H1 (cell line): ENCODE measurements around the gene DNAJB12. TPM values are rescaled to one million over a fixed set of nuclear protein-coding genes. Genes with fewer than 3 reads are reported as not detected.
A peak's percentile ranks its signal among the peaks of the same experiment; 100 is the strongest.

Experiments used
- CTCF ChIA-PET: fragments of 300-600 bp; sonication (Branson Sonifier 250); formaldehyde crosslinking; loops from one replicate; lab custom pipeline; 2021; ENCODE audit not compliant: partially characterized antibody; lab: Charles Lee
- POLR2A ChIA-PET: fragments of 300-600 bp; sonication (Branson Sonifier 250); formaldehyde crosslinking; loops from one replicate; lab custom pipeline; 2021; ENCODE audit warnings: inconsistent platforms; ENCODE audit not compliant: partially characterized antibody; lab: Charles Lee
- DNase-seq, 2 experiments: peaks; one replicate each; pipeline versions ENCODE4 v3.0.0 to v3.0.0-alpha.2; 2010 to 2022; ENCODE audit warnings: low spot score in 2 of 2, low read depth in 1 of 2, mixed read lengths in 1 of 2
- FAIRE-seq: peaks from 2 replicates; lab custom pipeline; 2011; peaks lifted over from hg19 to GRCh38; lab: Jason Lieb, UNC
- H2AFZ ChIP-seq: 2 replicates; pipeline ENCODE4 v1.8.1; 2012; ENCODE audit warnings: low read length, inconsistent platforms
- H2AK5ac ChIP-seq: 2 replicates; pipeline ENCODE4 v1.6.1; 2013; ENCODE audit warnings: low read depth, low read length
- H2BK120ac ChIP-seq: replicated peaks from 2 replicates; pipeline ENCODE3; 2013; ENCODE audit warnings: low read depth, low read length, inconsistent platforms
- H2BK12ac ChIP-seq: 2 replicates; pipeline ENCODE4 v1.6.1; 2013; ENCODE audit warnings: low read depth, low read length
- H2BK15ac ChIP-seq: 2 replicates; pipeline ENCODE4 v1.6.1; 2013; ENCODE audit warnings: low read length
- H2BK20ac ChIP-seq: 2 replicates; pipeline ENCODE4 v1.6.1; 2013; ENCODE audit warnings: low read length
- H2BK5ac ChIP-seq: 2 replicates; pipeline ENCODE4 v1.6.1; 2013; ENCODE audit warnings: low read depth, low read length
- H3K14ac ChIP-seq: 2 replicates; pipeline ENCODE4 v1.6.1; 2013; ENCODE audit warnings: inconsistent platforms; ENCODE audit not compliant: insufficient read length
- H3K18ac ChIP-seq: 2 replicates; pipeline ENCODE4 v1.6.1; 2013; ENCODE audit warnings: low read length; ENCODE audit errors: extremely low read depth
- H3K23ac ChIP-seq: 2 replicates; pipeline ENCODE4 v1.6.1; 2013; ENCODE audit warnings: inconsistent platforms; ENCODE audit not compliant: insufficient read length
- H3K23me2 ChIP-seq: 2 replicates; pipeline ENCODE4 v1.6.1; 2013; ENCODE audit warnings: low read depth, low read length
- H3K27ac ChIP-seq: 2 replicates; pipeline ENCODE4 v1.6.1; 2011; ENCODE audit warnings: low read depth, low read length, inconsistent platforms
- H3K27me3 ChIP-seq, 4 experiments: replicated peaks in 1 of 4; 1 replicate in 1 of 4; 2 replicates in 3 of 4; pipeline versions ENCODE4 v1.6.1 to v1.8.1; 2011 to 2013; ENCODE audit warnings: low read length in 3 of 4, mild to moderate bottlenecking in 3 of 4, inconsistent platforms in 2 of 4, mixed read lengths in 2 of 4, moderate library complexity in 1 of 4; ENCODE audit not compliant: control insufficient read depth in 3 of 4, insufficient read depth in 3 of 4; ENCODE audit errors: extremely low read depth in 1 of 4
- H3K36me3 ChIP-seq, 4 experiments: 2 replicates each; pipeline versions ENCODE4 v1.6.1 to v1.8.1; 2011 to 2013; ENCODE audit warnings: mild to moderate bottlenecking in 4 of 4, low read length in 3 of 4, moderate library complexity in 2 of 4, control low read depth in 1 of 4, inconsistent platforms in 1 of 4; ENCODE audit not compliant: insufficient read depth in 4 of 4, control insufficient read depth in 2 of 4
- H3K4ac ChIP-seq: replicated peaks from 2 replicates; pipeline ENCODE3; 2013; ENCODE audit warnings: low read length, low read depth, mixed read lengths, inconsistent platforms; ENCODE audit not compliant: insufficient read length
- H3K4me1 ChIP-seq, 4 experiments: replicated peaks in 1 of 4; 1 replicate in 1 of 4; 2 replicates in 3 of 4; pipeline versions ENCODE4 v1.6.1 to v1.8.1; 2011 to 2013; ENCODE audit warnings: low read length in 3 of 4, inconsistent platforms in 2 of 4, mixed read lengths in 1 of 4; ENCODE audit not compliant: insufficient read depth in 4 of 4, control insufficient read depth in 3 of 4
- H3K4me2 ChIP-seq, 2 experiments: 2 replicates each; pipeline versions ENCODE4 v1.6.1 to v1.8.1; 2011 to 2013; ENCODE audit warnings: low read depth in 2 of 2, low read length in 2 of 2, control low read depth in 1 of 2, inconsistent platforms in 1 of 2, mild to moderate bottlenecking in 1 of 2; ENCODE audit not compliant: insufficient read depth in 1 of 2
- H3K4me3 ChIP-seq, 4 experiments: fragments of 200-600, 300-600 bp in 1 of 4; sonication (generic), shearing (Covaris generic), sonication (Bioruptor Twin) in 1 of 4; 2 replicates each; pipeline versions ENCODE4 v1.5.1 to v1.8.1; 2011 to 2016; ENCODE audit warnings: low read length in 4 of 4, low read depth in 3 of 4, control low read depth in 2 of 4, inconsistent platforms in 2 of 4, mild to moderate bottlenecking in 2 of 4, mixed read lengths in 1 of 4, moderate library complexity in 1 of 4; ENCODE audit not compliant: insufficient read depth in 2 of 4; ENCODE audit errors: extremely low read depth in 1 of 4
- H3K56ac ChIP-seq: replicated peaks from 2 replicates; pipeline ENCODE3; 2013; ENCODE audit warnings: low read depth, mild to moderate bottlenecking, mixed read lengths, low read length, inconsistent platforms; ENCODE audit not compliant: insufficient read length
- H3K79me1 ChIP-seq: 2 replicates; pipeline ENCODE4 v1.6.1; 2013; ENCODE audit warnings: low read depth, low read length, control low read depth
- H3K79me2 ChIP-seq, 2 experiments: 2 replicates each; pipeline versions ENCODE4 v1.6.1 to v1.8.1; 2012 to 2013; ENCODE audit warnings: low read length in 2 of 2, mild to moderate bottlenecking in 2 of 2, inconsistent platforms in 1 of 2; ENCODE audit not compliant: insufficient read depth in 2 of 2, control insufficient read depth in 1 of 2
- H3K9ac ChIP-seq, 4 experiments: replicated peaks in 1 of 4; 1 replicate in 1 of 4; 2 replicates in 3 of 4; pipeline versions ENCODE4 v1.6.1 to v1.8.1; 2011 to 2013; ENCODE audit warnings: low read depth in 3 of 4, low read length in 3 of 4, control low read depth in 2 of 4, mild to moderate bottlenecking in 2 of 4, moderate library complexity in 2 of 4, inconsistent platforms in 1 of 4; ENCODE audit errors: extremely low read depth in 1 of 4
- H3K9me3 ChIP-seq, 2 experiments: 2 replicates each; pipeline versions ENCODE4 v1.6.1 to v1.8.1; 2012 to 2013; ENCODE audit warnings: mild to moderate bottlenecking in 2 of 2, moderate library complexity in 2 of 2, control low read depth in 1 of 2, inconsistent platforms in 1 of 2, low read depth in 1 of 2, low read length in 1 of 2, mixed read lengths in 1 of 2; ENCODE audit not compliant: insufficient read depth in 2 of 2
- H4K20me1 ChIP-seq, 2 experiments: replicated peaks in 1 of 2; 2 replicates each; pipeline versions ENCODE3 to v1.8.1; 2011 to 2013; ENCODE audit warnings: inconsistent platforms in 2 of 2, low read length in 2 of 2, mild to moderate bottlenecking in 1 of 2; ENCODE audit not compliant: insufficient read depth in 2 of 2, control insufficient read depth in 1 of 2
- H4K5ac ChIP-seq: 2 replicates; pipeline ENCODE4 v1.6.1; 2013; ENCODE audit warnings: low read length, low read depth, mixed read lengths, inconsistent platforms; ENCODE audit not compliant: insufficient read length
- H4K8ac ChIP-seq: 2 replicates; pipeline ENCODE4 v1.8.0; 2013; ENCODE audit warnings: mild to moderate bottlenecking, moderate library complexity, low read length, inconsistent platforms; ENCODE audit not compliant: insufficient read depth; ENCODE audit errors: extremely low read depth
- H4K91ac ChIP-seq: replicated peaks from 2 replicates; pipeline ENCODE3; 2013; ENCODE audit warnings: low read length, mixed read lengths, inconsistent platforms; ENCODE audit not compliant: insufficient read length
- ATF3 ChIP-seq: IDR thresholded peaks from 2 replicates; pipeline ENCODE4 v1.6.1; 2011; ENCODE audit warnings: low read depth, mild to moderate bottlenecking, low read length; ENCODE audit not compliant: insufficient read depth
- BRCA1 ChIP-seq: IDR thresholded peaks from 2 replicates; pipeline ENCODE4 v1.6.1; 2012; ENCODE audit warnings: low read depth, low read length, improper control_type of control experiment
- CBX8 ChIP-seq: fragments of 300-800, 300-1000 bp; sonication (generic); IDR thresholded peaks from 2 replicates; pipeline ENCODE4 v1.7.1; 2016; ENCODE audit warnings: low read depth, low read length, borderline replicate concordance
- GTF2F1 ChIP-seq: IDR thresholded peaks from 2 replicates; pipeline ENCODE4 v1.6.1; 2012; ENCODE audit warnings: low read depth, low read length, improper control_type of control experiment, borderline replicate concordance
- HDAC6 ChIP-seq: IDR thresholded peaks from one replicate; pipeline ENCODE4 v1.7.1; 2012; ENCODE audit warnings: low read depth, mild to moderate bottlenecking, inconsistent platforms, low read length, moderate library complexity
- MAFK ChIP-seq: IDR thresholded peaks from 2 replicates; pipeline ENCODE4 v1.6.1; 2012; ENCODE audit warnings: low read depth, mild to moderate bottlenecking, improper control_type of control experiment, low read length
- RAD21 ChIP-seq, 2 experiments: IDR thresholded peaks in 1 of 2; conservative IDR thresholded peaks in 1 of 2; 2 replicates each; pipeline ENCODE4 v1.6.1; 2011; ENCODE audit warnings: low read depth in 2 of 2, low read length in 2 of 2, improper control_type of control experiment in 1 of 2, inconsistent platforms in 1 of 2, mild to moderate bottlenecking in 1 of 2, moderate library complexity in 1 of 2
- RFX5 ChIP-seq: IDR thresholded peaks from 2 replicates; pipeline ENCODE4 v1.6.1; 2011; ENCODE audit warnings: low read depth, low read length, improper control_type of control experiment, borderline replicate concordance
- SP1 ChIP-seq: IDR thresholded peaks from 2 replicates; pipeline ENCODE4 v1.6.1; 2011; ENCODE audit warnings: low read depth, low read length
- USF2 ChIP-seq: IDR thresholded peaks from 2 replicates; pipeline ENCODE4 v1.6.1; 2011; ENCODE audit warnings: low read length, improper control_type of control experiment
- WGBS, 2 experiments: shearing (Covaris generic) in 1 of 2; methylation state at CpG; one replicate each; pipeline versions ENCODE4 v1.1.6 to v1.1.7; 2013 to 2015; ENCODE audit warnings: low lambda C conversion rate in 2 of 2, mixed read lengths in 2 of 2, inconsistent platforms in 1 of 2, low coverage in 1 of 2, missing lambda C conversion rate in 1 of 2; ENCODE audit not compliant: insufficient replicate concordance in 2 of 2, insufficient coverage in 1 of 2, insufficient read length in 1 of 2; ENCODE audit errors: extremely low coverage in 1 of 2, missing lambda C conversion rate in 1 of 2; 5-methylcytosine and 5-hydroxymethylcytosine counted together
- polyA plus RNA-seq, 7 experiments: library from polyadenylated mRNA; depleted of rRNA in 3 of 7; stranded (reverse) in 5 of 7; unstranded in 2 of 7; fragments of >200 nt in 5 of 7; fragments of 200-250 nt in 2 of 7; gene quantifications; 1 replicate in 5 of 7; 2 replicates in 1 of 7; 4 replicates in 1 of 7; pipeline versions ENCODE4 v1.2.1 to v1.2.3, GENCODE V29; 2011 to 2013; ENCODE audit warnings: missing spikeins in 2 of 7, mixed read lengths in 2 of 7
- total RNA-seq: library from RNA; stranded (reverse); fragmentation: NEBNext Ultra II Directional; extraction: Animal tissue kit (Norgen Biotek cat#: 25700); gene quantifications from 2 replicates; pipeline ENCODE4 v1.2.1, GENCODE V29; 2021

Gene DNAJB12
- total and polyA plus RNA-seq, 2 of the 8 experiments (the other 6 are each of a cell fraction or from before 2014, with no cell fraction given) = 10.8 to 20.5 TPM

GRCh38 chr10:72308320-72308987 is 46.3 kb downstream of the DNAJB12 start:
- no peak overlapping the region for H3K4ac ChIP-seq
- no peak overlapping the region for H4K91ac ChIP-seq
- H3K79me2 ChIP-seq = no peaks in the 10 kb centered on the region
- POLR2A ChIA-PET = interaction anchor here (0.8 to 39.2 kb wide), 6 partner anchors 12 to 32 kb away, joined by 3 to 895 read pairs (median 8); partner anchors contain the start of gene DDIT4
- H3K18ac ChIP-seq = no peak overlapping the region
- 0 out of 2 replicates have a peak overlapping the region, but pooled peaks have one; percentile 0 for H2BK15ac ChIP-seq
- H2BK120ac ChIP-seq = no peak overlapping the region
- CTCF ChIA-PET = interaction anchor here (0.5 to 1.6 kb wide), 6 partner anchors 20 to 1978 kb away, joined by 3 to 9 read pairs (median 5); no protein-coding TSS in a partner anchor
- H3K4me2 ChIP-seq = no peak overlapping the region
- H3K9me3 ChIP-seq = no peaks in the 10 kb centered on the region
- no peak for DNase-seq
- no peak overlapping the region; the same call in 1 of the 2 replicates for H4K8ac ChIP-seq
- no peak overlapping the region for H3K27ac ChIP-seq
- no peak for FAIRE-seq
- 75% methylated on average over 7 of the region's 7 CpGs; no CpG with 5 or more reads in 1 of the 2 experiments for WGBS, 2 experiments
- no peak overlapping the region for H3K23ac ChIP-seq
- H2BK20ac ChIP-seq = 0 out of 2 replicates have a peak overlapping the region, but pooled peaks have one; percentile 5
- H3K56ac ChIP-seq = no peak overlapping the region
- no peaks in the 10 kb centered on the region for H4K20me1 ChIP-seq
- peak overlapping the region; percentile 31; the same call in 1 of the 2 replicates for H2BK5ac ChIP-seq
- H3K23me2 ChIP-seq = no peaks in the 10 kb centered on the region
- H3K14ac ChIP-seq = no peak overlapping the region
- H3K36me3 ChIP-seq = no peaks in the 10 kb centered on the region
- H3K9ac ChIP-seq = no peak overlapping the region
- 0 out of 2 replicates have a peak overlapping the region, but pooled peaks have one; percentile 28 for H2BK12ac ChIP-seq
- H4K5ac ChIP-seq = no peak overlapping the region
- no peak overlapping the region for H3K4me3 ChIP-seq
- peaks cover 0 to 14% (median 12%) of the 10 kb centered on the region in 4 experiments; a peak in 6 of 7 replicates for H3K4me1 ChIP-seq
- H3K27me3 ChIP-seq = peaks cover 0 to 3% (median 0%) of the 10 kb centered on the region in 4 experiments; a peak in 1 of 7 replicates
- no peaks in the 10 kb centered on the region for H3K79me1 ChIP-seq
- no peak overlapping the region for H2AK5ac ChIP-seq
- H2AFZ ChIP-seq = no peak overlapping the region; the same call in 1 of the 2 replicates
- TF ChIP-seq HDAC6 (no peak), USF2 (no peak), ATF3 (no peak), CBX8 (no peak), GTF2F1 (no peak), BRCA1 (no peak), MAFK (no peak), RFX5 (no peak), RAD21 (IDR thresholded peaks at IDR 0.05 in 1 of 2, conservative IDR thresholded peaks at IDR 0.05 in 1 of 2; ENCODE audit: low read depth in 2 of 2, low read length in 2 of 2) (no peak), SP1 (no peak)
